ENCODE data around the gene OOSP4B.

DNA sequence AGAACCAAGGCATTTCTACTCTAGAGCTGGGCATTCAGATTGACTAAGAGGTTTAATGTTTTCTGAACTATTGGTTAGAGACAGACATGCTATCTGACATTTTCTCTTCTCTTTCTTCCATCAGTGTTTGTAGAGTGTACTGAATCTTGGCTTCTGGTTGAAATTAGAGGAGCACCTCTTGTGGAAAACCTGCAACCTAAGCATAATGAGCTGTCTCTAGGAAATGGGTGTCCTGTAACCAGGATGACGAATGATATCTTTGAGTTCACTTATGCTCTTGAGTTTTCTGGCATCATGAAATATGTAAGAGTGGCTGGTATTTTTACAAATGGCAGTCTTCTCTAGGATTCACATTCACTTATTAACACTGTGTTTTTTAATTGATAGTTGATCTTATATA lies 33.8 kb upstream of the OOSP4B start:
- TF ChIP-seq, protein P1, sequence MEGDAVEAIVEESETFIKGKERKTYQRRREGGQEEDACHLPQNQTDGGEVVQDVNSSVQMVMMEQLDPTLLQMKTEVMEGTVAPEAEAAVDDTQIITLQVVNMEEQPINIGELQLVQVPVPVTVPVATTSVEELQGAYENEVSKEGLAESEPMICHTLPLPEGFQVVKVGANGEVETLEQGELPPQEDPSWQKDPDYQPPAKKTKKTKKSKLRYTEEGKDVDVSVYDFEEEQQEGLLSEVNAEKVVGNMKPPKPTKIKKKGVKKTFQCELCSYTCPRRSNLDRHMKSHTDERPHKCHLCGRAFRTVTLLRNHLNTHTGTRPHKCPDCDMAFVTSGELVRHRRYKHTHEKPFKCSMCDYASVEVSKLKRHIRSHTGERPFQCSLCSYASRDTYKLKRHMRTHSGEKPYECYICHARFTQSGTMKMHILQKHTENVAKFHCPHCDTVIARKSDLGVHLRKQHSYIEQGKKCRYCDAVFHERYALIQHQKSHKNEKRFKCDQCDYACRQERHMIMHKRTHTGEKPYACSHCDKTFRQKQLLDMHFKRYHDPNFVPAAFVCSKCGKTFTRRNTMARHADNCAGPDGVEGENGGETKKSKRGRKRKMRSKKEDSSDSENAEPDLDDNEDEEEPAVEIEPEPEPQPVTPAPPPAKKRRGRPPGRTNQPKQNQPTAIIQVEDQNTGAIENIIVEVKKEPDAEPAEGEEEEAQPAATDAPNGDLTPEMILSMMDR (IDR thresholded peaks at IDR 0.05 in 8 of 11, conservative IDR thresholded peaks at IDR 0.05 in 3 of 11) = no peak
- TF ChIP-seq POLR2A (IDR thresholded peaks at IDR 0.05) = no peak
